WERI-Rb-1 (cell line): ENCODE data around the gene MYOT.
"Not testable (repeated sequence)": the region's sequence is repeated elsewhere in the genome, so short reads cannot be mapped to it uniquely, and the experiment has no call there.

Experiments used
- DNase-seq: peaks from one replicate; pipeline ENCODE4 v3.0.0-alpha.2; 2020
- H3K27ac ChIP-seq: fragments of 250-450 bp; sonication (Bioruptor Pico); 2 replicates; pipeline ENCODE4 v1.5.1; 2020; ENCODE audit warnings: mild to moderate bottlenecking, moderate library complexity
- H3K27me3 ChIP-seq: fragments of 250-450 bp; sonication (Bioruptor Pico); 2 replicates; pipeline ENCODE4 v1.5.1; 2021; ENCODE audit warnings: mild to moderate bottlenecking, low read depth, moderate library complexity; ENCODE audit not compliant: insufficient read depth, severe bottlenecking
- H3K36me3 ChIP-seq: fragments of 250-450 bp; sonication (Bioruptor Pico); 2 replicates; pipeline ENCODE4 v1.5.1; 2020; ENCODE audit warnings: mild to moderate bottlenecking, moderate library complexity
- H3K4me3 ChIP-seq: 2 replicates; pipeline ENCODE4 v1.5.1; 2011; ENCODE audit warnings: low read depth, mild to moderate bottlenecking, control low read depth, low read length
- H3K9me3 ChIP-seq: fragments of 250-450 bp; sonication (Bioruptor Pico); 2 replicates; pipeline ENCODE4 v1.5.1; 2021; ENCODE audit warnings: mild to moderate bottlenecking, moderate library complexity; ENCODE audit not compliant: severe bottlenecking
- CTCF ChIP-seq: IDR thresholded peaks from 2 replicates; pipeline ENCODE4 v1.5.1; 2011; ENCODE audit warnings: low read depth, mild to moderate bottlenecking, control low read depth, inconsistent platforms, low read length

The MYOT gene

GRCh38 chr5:137856916-137857862 lies 10.5 kb upstream of the MYOT start:
- TF ChIP-seq CTCF, result no peak
- Histone ChIP-seq H3K36me3 (no peaks in the 10 kb centered on the region), H3K27me3 (no peaks in the 10 kb centered on the region), H3K4me3 (no peak overlapping the region), H3K9me3 (no peaks in the 10 kb centered on the region), H3K27ac (no peak overlapping the region)
- DNase-seq, result no peak

GRCh38 chr5:137858223-137858916 lies 9.3 kb upstream of the MYOT start:
- no peaks in the 10 kb centered on the region for H3K36me3 ChIP-seq
- no peak overlapping the region for H3K4me3 ChIP-seq
- no peaks in the 10 kb centered on the region for H3K27me3 ChIP-seq
- H3K9me3 ChIP-seq, result no peaks in the 10 kb centered on the region
- no peak overlapping the region for H3K27ac ChIP-seq
- no peak for DNase-seq
- no peak for TF ChIP-seq CTCF

DNA sequence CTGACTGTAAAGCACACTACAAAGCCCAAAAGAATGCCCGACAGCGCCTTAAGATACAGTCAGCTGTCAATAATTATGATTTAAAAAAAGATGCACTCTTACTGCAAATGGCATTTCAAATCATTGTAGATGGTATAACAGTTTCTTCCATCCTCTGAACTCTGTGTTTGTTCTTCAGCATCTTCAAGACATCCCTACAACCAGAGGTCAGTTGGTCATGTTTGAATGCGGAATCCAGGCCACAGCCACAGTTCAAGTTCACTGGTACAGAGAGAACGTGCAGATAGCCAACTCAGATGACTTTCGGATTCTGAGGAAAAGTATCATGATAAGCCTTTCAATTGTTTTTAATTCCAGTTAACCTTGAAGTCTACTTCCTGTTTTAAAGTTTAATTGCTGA lies 8.7 kb upstream of the MYOT start:
- Histone ChIP-seq H3K27me3 (no peaks in the 10 kb centered on the region), H3K9me3 (no peaks in the 10 kb centered on the region), H3K27ac (no peak overlapping the region), H3K4me3 (no peak overlapping the region), H3K36me3 (no peaks in the 10 kb centered on the region)
- TF ChIP-seq CTCF, result no peak
- no peak for DNase-seq

DNA sequence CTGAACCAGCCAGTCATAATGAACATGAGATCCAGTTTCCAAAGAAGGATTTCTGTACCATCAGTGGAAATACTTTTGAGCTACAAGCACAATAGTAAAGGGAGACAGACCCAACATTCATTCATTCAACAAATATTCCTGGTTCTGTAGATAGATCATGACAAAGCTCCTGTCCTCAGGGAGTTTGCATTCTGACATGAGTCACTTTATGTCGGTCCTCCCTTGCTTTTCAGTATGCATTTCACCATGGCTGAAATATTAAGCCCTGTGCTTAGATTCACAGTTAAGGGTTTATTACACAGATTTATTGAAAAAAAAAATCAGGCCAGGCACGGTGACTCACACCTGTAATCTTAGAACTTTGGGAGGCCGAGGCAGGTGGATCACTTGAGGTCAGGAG lies 5.4 kb upstream of the MYOT start:
- H3K27ac ChIP-seq, result no peak overlapping the region
- H3K4me3 ChIP-seq, result no peak overlapping the region
- no peaks in the 10 kb centered on the region for H3K27me3 ChIP-seq
- H3K36me3 ChIP-seq, result no peaks in the 10 kb centered on the region
- TF ChIP-seq CTCF, result no peak
- no peaks in the 10 kb centered on the region for H3K9me3 ChIP-seq
- DNase-seq, result no peak

- DNase-seq, H3K9me3 ChIP-seq, H3K4me3 ChIP-seq, H3K27ac ChIP-seq, H3K27me3 ChIP-seq, H3K36me3 ChIP-seq: not testable (repeated sequence)
Measured at GRCh38 chr5:137863653-137864052, 4.0 kb upstream of the MYOT start.
